Measurements from ENCODE around the gene GIT1. TPM values are rescaled to one million over a fixed set of nuclear protein-coding genes. Genes with fewer than 3 reads are reported as not detected.

Gene GIT1
- total RNA-seq, 2 donors from 2014 or later, result 45.0 to 47.4 TPM

DNA sequence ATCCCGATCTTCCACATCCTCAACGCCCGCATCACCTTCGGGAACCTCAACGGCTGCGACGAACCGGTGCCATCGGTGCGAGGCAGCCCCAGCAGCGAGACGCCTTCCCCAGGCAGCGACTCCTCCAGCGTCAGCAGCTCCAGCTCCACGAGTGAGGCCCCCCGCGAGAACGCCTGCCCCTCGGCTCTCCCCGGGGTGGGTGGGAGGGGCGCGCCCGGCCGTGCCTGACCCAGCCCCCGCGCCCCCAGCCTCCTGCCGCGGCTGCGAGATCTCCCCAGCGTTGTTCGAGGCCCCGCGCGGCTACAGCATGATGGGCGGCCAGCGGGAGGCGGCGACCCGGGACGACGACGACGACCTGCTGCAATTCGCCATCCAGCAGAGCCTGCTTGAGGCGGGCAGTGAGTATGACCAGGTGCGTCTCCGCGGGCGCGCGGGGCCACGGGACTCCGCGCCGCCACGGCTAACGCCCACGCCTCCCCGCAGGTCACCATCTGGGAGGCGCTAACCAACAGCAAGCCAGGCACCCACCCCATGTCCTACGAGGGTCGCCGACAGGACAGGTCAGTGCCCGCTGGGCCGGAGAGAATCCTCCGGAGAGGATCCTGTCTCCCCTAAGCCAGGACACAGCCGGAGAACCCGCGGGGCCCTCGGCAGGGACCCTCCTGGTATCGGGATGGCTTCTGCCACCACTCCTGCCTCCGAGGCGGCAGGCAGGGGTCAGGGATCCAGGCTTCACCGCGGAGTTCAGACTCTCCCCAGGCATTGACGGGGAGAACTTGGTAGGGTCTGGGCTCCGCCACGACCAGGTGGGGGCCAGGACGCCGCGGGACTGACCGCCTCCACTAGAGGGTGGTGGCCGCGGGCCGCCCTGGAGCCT lies 23.2 kb upstream of the GIT1 start:
- Mint-ChIP-seq H3K36me3 (ENCODE audit: insufficient read depth in 2 of 2) (no peaks in the 10 kb centered on the region), H3K9me3 (no peaks in the 10 kb centered on the region), H3K4me3 (peak overlapping the region; percentile 49 to 68), H3K27ac (no peak overlapping the region), H3K27me3 (ENCODE audit: low read depth) (peaks cover 5% of the 10 kb centered on the region), H3K4me1 (ENCODE audit: low read depth) (peaks cover 39% of the 10 kb centered on the region)
- ATAC-seq (replicated peaks in 1 of 2), result no peak
- peak in 1 of 2 donors; percentile 12 for DNase-seq

GRCh38 chr17:29612094-29612403 lies 22.6 kb upstream of the GIT1 start:
- H3K4me3 Mint-ChIP-seq, result no peak overlapping the region
- DNase-seq, result no peak
- no peak for ATAC-seq (replicated peaks in 1 of 2)

DNA sequence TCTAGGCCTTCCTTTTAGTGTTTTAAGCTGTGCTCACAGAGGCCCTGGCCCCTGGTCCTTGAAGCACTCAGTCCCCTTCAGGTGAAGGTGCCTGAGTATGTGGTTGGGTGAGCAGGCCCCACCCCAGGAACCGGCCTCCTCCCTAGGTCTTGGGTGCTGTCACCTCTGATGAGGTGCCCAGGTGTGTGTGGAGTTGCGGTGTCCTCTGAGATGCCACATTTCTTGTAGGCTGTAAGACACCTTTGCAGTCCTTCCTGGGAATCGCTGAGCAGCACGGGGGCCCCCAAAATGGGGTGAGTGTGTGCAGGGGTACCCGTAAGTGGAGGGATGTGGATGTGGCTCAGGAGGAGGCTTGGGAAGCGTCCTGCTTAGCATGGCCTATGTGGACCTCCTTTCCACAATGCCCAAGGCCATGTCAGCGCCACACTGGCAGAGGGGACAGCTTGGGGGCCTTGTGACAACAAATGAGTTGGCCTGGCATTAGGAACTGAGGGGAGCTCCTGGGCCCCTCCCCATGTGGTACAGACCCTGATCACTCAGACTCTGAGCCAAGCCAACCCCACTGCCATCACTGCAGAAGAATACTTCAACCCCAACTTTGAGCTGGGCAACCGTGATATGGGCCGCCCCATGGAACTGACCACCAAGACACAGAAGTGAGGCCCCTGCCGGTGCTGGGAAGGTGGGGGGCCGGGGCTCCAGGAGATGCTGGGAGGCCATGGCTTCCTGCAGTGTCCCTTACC lies 22.1 kb upstream of the GIT1 start:
- no peak for ATAC-seq (replicated peaks in 1 of 2)
- no peak for DNase-seq
- no peaks in the 10 kb centered on the region for H3K27me3 Mint-ChIP-seq (ENCODE audit: low read depth)
- H3K4me3 Mint-ChIP-seq, result no peak overlapping the region
- H3K36me3 Mint-ChIP-seq (ENCODE audit: insufficient read depth in 2 of 2), result no peaks in the 10 kb centered on the region
- H3K4me1 Mint-ChIP-seq (ENCODE audit: low read depth), result peaks cover 28% of the 10 kb centered on the region
- no peaks in the 10 kb centered on the region for H3K9me3 Mint-ChIP-seq
- H3K27ac Mint-ChIP-seq, result no peak overlapping the region

More at GRCh38 chr17:29612094-29612403, 22.6 kb upstream of the GIT1 start:
- peaks cover 4% of the 10 kb centered on the region for H3K27me3 Mint-ChIP-seq (ENCODE audit: low read depth)
- no peak overlapping the region for H3K27ac Mint-ChIP-seq
- H3K36me3 Mint-ChIP-seq (ENCODE audit: insufficient read depth in 2 of 2), result no peaks in the 10 kb centered on the region
- no peaks in the 10 kb centered on the region for H3K9me3 Mint-ChIP-seq
- peaks cover 33% of the 10 kb centered on the region for H3K4me1 Mint-ChIP-seq (ENCODE audit: low read depth)

DNA sequence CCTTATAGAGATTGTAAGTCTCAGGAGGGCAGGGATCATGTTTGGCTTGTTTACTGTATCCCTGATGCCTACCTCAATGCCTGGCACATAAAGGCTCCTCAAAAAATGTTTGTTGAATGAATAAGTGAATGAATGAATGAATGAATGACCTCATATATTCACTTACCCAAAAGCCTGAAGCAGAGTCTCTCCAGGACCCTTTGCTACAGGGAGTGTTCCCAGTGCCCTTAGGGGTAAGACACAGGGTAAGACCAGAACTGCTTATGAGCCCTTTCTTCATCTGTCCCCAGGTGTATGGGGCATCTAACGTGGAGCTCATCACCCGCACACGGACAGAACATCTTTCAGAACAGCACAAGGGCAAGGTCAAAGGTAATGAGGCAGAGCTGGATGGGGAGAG lies 20.9 kb upstream of the GIT1 start:
- ATAC-seq (replicated peaks in 1 of 2) (no peak), DNase-seq (no peak)
- H3K4me1 Mint-ChIP-seq (ENCODE audit: low read depth), result peaks cover 16% of the 10 kb centered on the region
- no peak overlapping the region for H3K4me3 Mint-ChIP-seq
- no peaks in the 10 kb centered on the region for H3K9me3 Mint-ChIP-seq
- no peak overlapping the region for H3K27ac Mint-ChIP-seq
- no peaks in the 10 kb centered on the region for H3K36me3 Mint-ChIP-seq (ENCODE audit: insufficient read depth in 2 of 2)
- no peaks in the 10 kb centered on the region for H3K27me3 Mint-ChIP-seq (ENCODE audit: low read depth)

DNA sequence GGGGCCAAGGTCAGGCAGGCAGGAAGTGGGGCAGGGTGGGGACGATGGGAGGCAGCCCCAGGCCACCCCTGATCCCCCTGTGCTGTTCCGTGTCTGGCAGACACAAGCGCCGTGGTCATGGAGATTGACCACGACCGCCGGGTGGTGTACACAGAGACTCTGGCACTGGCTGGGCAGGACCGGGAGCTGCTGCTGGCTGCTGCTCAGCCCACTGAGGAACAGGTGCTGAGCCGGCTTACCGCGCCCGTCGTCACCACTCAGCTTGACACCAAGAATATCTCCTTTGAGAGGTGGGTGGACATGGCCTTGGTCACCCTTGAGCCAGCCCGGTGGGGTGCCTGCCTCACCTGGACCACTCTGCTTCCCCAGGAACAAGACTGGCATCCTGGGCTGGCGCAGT lies 19.5 kb upstream of the GIT1 start:
- H3K36me3 Mint-ChIP-seq (ENCODE audit: insufficient read depth in 2 of 2), result no peaks in the 10 kb centered on the region
- H3K27ac Mint-ChIP-seq, result no peak overlapping the region
- DNase-seq (no peak), ATAC-seq (replicated peaks in 1 of 2) (no peak)
- H3K4me1 Mint-ChIP-seq (ENCODE audit: low read depth), result peaks cover 4% of the 10 kb centered on the region
- H3K4me3 Mint-ChIP-seq, result no peak overlapping the region
- H3K9me3 Mint-ChIP-seq, result no peaks in the 10 kb centered on the region
- H3K27me3 Mint-ChIP-seq (ENCODE audit: low read depth), result no peaks in the 10 kb centered on the region

- H3K36me3 Mint-ChIP-seq (ENCODE audit: insufficient read depth in 2 of 2), result no peaks in the 10 kb centered on the region
- no peak overlapping the region for H3K4me3 Mint-ChIP-seq
- H3K27me3 Mint-ChIP-seq (ENCODE audit: low read depth), result no peaks in the 10 kb centered on the region
- ATAC-seq (replicated peaks in 1 of 2) (no peak), DNase-seq (no peak)
- H3K27ac Mint-ChIP-seq, result no peak overlapping the region
- H3K4me1 Mint-ChIP-seq (ENCODE audit: low read depth), result no peaks in the 10 kb centered on the region
- H3K9me3 Mint-ChIP-seq, result no peaks in the 10 kb centered on the region
Measured at GRCh38 chr17:29607557-29608195, 18.2 kb upstream of the GIT1 start.

DNA sequence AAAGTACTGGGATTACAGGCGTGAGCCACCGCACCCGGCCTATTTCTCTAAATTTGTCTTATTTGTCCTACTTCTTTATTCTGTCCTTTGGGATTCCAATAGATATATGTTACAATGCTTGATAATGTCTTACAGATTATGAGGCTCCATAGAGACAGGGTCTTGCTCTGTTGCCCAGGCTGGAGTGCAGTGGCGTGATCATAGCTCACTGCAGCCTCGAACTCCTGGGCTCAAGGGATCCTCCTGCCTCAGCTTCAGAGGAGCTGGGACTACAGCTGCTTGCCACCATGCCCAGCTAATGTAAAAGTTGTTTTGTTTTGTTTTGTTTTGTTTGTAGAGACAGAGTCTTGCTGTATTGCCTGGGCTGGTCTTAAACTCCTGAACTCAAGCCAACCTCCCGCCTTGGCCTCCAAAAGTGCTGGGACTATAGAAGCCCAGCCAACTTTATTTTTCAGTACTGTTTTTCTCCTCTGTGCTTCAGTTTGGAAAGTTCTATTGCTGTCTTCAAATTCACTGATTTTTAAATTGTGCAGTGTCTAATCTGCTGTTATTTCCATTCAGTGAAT lies 13.7 kb upstream of the GIT1 start:
- Mint-ChIP-seq H3K4me1 (ENCODE audit: low read depth) (peaks cover 19% of the 10 kb centered on the region), H3K27me3 (ENCODE audit: low read depth) (no peaks in the 10 kb centered on the region), H3K4me3 (no peak overlapping the region), H3K36me3 (ENCODE audit: insufficient read depth in 2 of 2) (no peaks in the 10 kb centered on the region), H3K27ac (no peak overlapping the region), H3K9me3 (no peaks in the 10 kb centered on the region)
- DNase-seq, result no peak
- ATAC-seq (replicated peaks in 1 of 2), result no peak

- Mint-ChIP-seq H3K4me3 (no peak overlapping the region), H3K36me3 (ENCODE audit: insufficient read depth in 2 of 2) (no peaks in the 10 kb centered on the region), H3K9me3 (no peaks in the 10 kb centered on the region), H3K4me1 (ENCODE audit: low read depth) (peaks cover 34% of the 10 kb centered on the region), H3K27me3 (ENCODE audit: low read depth) (no peaks in the 10 kb centered on the region), H3K27ac (no peak overlapping the region)
- ATAC-seq (replicated peaks in 1 of 2) (no peak), DNase-seq (no peak)
Measured at GRCh38 chr17:29597361-29598172, 8.1 kb upstream of the GIT1 start.

DNA sequence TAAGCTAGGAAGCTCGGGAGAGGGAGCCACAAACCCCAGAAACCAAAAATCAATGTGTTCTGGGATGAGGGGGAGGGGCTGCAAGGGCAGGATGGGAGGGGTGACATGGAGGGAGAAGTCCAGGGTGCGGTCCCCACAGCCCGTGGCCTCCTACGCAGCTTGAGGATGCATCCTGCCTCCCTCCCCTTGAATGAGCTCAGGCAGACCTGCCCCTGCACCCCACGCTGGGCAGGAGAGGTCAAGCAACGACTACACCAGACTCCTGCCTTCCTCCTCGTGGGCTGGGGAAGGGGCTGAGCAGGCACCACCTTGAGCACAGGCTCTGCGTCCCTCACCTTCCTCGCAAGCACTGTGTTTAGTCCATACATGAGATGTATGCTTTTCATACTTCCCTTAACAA lies 7.4 kb upstream of the GIT1 start:
- ATAC-seq (replicated peaks in 1 of 2) (no peak), DNase-seq (no peak)
- Mint-ChIP-seq H3K9me3 (no peaks in the 10 kb centered on the region), H3K4me1 (ENCODE audit: low read depth) (peaks cover 42% of the 10 kb centered on the region), H3K27ac (no peak overlapping the region), H3K27me3 (ENCODE audit: low read depth) (no peaks in the 10 kb centered on the region), H3K36me3 (ENCODE audit: insufficient read depth in 2 of 2) (no peaks in the 10 kb centered on the region), H3K4me3 (no peak overlapping the region)

- H3K27me3 Mint-ChIP-seq (ENCODE audit: low read depth), result no peaks in the 10 kb centered on the region
- H3K9me3 Mint-ChIP-seq, result no peaks in the 10 kb centered on the region
- DNase-seq, result no peak
- no peak overlapping the region for H3K4me3 Mint-ChIP-seq
- ATAC-seq (replicated peaks in 1 of 2), result no peak
- peaks cover 46% of the 10 kb centered on the region for H3K4me1 Mint-ChIP-seq (ENCODE audit: low read depth)
- H3K36me3 Mint-ChIP-seq (ENCODE audit: insufficient read depth in 2 of 2), result no peaks in the 10 kb centered on the region
- H3K27ac Mint-ChIP-seq, result no peak overlapping the region
Measured at GRCh38 chr17:29595943-29596774, 6.7 kb upstream of the GIT1 start.

DNA sequence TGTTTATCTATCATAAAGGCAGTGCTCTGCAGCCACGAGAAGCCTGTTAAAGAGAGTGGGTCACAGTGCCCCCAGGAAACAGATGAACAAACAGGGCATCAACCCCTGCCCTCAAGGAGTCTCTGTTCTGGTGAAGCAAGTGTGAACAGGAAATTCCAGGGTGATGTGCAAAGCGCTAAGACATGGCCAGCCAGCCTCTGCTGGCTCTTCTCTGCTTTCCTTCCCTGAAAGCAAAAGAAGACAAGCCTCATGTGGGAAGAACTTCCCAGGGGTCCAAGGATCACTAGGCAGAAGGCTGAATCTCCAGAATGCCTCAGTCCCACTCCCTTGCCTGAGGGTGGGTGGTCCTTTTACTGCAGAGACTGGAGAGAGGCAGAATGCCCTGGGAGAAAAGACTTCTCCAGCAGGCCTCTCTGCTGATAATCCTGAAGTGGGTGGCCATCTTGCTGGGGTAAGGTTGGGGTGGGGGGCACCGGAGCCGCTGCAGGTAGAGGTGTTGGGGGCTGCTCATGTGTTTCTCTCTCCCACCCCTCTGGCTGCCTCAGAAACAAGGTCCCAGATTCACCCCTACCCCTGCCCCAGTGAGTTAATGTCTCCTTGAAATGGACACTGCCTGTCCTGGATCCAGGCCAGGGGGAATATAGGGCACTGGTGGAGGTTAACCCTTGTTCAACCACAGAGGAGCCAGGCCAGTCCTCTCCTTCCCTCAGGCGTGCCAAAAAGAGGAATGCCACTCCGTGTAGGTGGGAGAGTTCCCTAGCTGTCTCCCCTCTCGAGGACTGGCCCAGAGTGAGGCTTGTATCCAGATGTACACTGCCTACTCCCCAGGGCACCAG lies 5.9 kb upstream of the GIT1 start:
- Mint-ChIP-seq H3K9me3 (no peaks in the 10 kb centered on the region), H3K27me3 (ENCODE audit: low read depth) (no peaks in the 10 kb centered on the region), H3K36me3 (ENCODE audit: insufficient read depth in 2 of 2) (no peaks in the 10 kb centered on the region), H3K4me1 (ENCODE audit: low read depth) (peaks cover 46% of the 10 kb centered on the region), H3K27ac (no peak overlapping the region), H3K4me3 (peak overlapping the region in 1 of 2 donors; percentile 4)
- ATAC-seq (replicated peaks in 1 of 2), result no peak
- no peak for DNase-seq
